GM12865 (cell line): ENCODE results near the gene TTYH1.

Experiments used
- DNase-seq: peaks from one replicate; pipeline ENCODE4 v3.0.0; 2010; ENCODE audit warnings: low read depth
- H3K4me3 ChIP-seq: 2 replicates; pipeline ENCODE4 v1.5.1; 2011; ENCODE audit warnings: mild to moderate bottlenecking, low read depth, low read length, control low read depth
- TF ChIP-seq, protein P1 (sequence below): IDR thresholded peaks from 2 replicates; pipeline ENCODE4 v1.5.1; 2011; ENCODE audit warnings: low read length, control low read depth, low read depth, inconsistent platforms; ENCODE audit not compliant: insufficient read depth; ENCODE audit errors: missing control alignments

TTYH1 gene

GRCh38 chr19:54453921-54454780, 38.9 kb downstream of the TTYH1 start:
- TF ChIP-seq, protein P1, sequence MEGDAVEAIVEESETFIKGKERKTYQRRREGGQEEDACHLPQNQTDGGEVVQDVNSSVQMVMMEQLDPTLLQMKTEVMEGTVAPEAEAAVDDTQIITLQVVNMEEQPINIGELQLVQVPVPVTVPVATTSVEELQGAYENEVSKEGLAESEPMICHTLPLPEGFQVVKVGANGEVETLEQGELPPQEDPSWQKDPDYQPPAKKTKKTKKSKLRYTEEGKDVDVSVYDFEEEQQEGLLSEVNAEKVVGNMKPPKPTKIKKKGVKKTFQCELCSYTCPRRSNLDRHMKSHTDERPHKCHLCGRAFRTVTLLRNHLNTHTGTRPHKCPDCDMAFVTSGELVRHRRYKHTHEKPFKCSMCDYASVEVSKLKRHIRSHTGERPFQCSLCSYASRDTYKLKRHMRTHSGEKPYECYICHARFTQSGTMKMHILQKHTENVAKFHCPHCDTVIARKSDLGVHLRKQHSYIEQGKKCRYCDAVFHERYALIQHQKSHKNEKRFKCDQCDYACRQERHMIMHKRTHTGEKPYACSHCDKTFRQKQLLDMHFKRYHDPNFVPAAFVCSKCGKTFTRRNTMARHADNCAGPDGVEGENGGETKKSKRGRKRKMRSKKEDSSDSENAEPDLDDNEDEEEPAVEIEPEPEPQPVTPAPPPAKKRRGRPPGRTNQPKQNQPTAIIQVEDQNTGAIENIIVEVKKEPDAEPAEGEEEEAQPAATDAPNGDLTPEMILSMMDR = no peak
- H3K4me3 ChIP-seq = no peak overlapping the region
- DNase-seq = no peak

DNA sequence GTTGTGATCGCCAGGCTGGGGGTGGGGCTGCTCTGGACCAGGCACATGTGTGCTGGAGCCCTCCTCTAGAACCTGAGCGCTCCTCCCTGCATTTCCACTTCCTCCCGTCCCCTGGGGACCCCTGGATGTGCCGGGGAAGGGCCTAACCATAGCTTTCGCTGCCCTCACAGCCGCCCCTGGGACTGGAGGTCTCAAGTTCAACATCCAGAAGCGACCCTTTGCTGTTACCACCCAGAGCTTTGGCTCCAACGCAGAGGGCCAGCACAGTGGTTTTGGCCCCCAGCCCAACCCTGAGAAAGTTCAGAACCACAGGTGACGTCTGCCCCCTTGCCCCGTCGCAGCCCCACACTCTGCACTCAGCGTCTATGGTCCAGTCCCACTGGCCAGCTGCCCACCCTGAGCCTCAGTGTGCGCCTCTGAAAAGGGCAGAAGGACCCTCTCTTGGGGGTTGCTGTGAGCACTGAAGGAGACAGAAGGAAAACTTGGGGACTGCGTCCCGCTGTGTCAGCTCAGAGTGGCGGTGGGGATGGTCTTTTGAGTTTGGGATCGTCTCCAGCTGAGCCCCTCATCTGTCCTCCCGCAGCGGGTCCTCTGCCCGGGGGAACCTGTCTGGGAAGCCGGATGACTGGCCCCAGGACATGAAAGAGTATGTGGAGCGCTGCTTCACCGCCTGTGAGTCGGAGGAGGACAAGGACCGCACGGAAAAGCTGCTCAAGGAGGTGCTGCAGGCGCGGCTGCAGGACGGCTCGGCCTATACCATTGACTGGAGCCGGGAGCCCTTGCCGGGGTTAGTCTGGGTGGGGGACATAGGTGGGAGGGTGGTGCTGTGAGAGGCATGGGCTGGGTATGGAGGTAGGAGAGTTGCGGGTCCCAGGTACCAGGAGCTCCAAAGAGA, 39.8 kb downstream of the TTYH1 start:
- no peak overlapping the region for H3K4me3 ChIP-seq
- TF ChIP-seq, protein P1 = no peak
- no peak for DNase-seq

DNA sequence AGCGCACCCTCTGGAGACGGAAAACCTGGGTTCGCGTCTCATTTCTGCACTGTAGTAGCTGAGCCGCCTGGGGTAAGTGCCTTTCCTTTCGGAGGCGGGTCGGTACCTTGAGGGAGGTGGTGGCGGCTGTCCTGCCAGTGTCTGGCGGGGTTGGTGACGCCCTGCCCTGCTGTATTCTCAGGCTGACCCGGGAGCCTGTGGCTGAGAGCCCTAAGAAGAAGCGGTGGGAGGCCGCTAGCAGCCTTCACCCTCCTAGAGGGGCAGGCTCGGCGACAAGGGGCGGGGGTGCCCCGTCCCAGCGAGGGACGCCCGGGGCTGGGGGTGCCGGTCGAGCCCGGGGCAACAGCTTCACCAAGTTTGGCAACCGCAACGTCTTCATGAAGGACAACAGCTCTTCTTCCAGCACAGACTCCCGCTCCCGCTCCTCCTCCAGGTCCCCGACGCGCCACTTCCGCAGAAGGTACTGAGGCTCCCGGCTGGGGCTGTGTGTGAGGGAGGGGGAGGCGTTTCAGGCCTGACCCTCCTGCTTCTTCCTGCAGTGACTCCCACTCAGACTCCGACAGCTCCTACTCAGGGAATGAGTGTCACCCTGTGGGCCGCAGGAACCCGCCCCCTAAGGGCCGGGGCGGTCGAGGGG, 40.6 kb downstream of the TTYH1 start:
- no peak overlapping the region for H3K4me3 ChIP-seq
- TF ChIP-seq, protein P1 = no peak
- no peak for DNase-seq

DNA sequence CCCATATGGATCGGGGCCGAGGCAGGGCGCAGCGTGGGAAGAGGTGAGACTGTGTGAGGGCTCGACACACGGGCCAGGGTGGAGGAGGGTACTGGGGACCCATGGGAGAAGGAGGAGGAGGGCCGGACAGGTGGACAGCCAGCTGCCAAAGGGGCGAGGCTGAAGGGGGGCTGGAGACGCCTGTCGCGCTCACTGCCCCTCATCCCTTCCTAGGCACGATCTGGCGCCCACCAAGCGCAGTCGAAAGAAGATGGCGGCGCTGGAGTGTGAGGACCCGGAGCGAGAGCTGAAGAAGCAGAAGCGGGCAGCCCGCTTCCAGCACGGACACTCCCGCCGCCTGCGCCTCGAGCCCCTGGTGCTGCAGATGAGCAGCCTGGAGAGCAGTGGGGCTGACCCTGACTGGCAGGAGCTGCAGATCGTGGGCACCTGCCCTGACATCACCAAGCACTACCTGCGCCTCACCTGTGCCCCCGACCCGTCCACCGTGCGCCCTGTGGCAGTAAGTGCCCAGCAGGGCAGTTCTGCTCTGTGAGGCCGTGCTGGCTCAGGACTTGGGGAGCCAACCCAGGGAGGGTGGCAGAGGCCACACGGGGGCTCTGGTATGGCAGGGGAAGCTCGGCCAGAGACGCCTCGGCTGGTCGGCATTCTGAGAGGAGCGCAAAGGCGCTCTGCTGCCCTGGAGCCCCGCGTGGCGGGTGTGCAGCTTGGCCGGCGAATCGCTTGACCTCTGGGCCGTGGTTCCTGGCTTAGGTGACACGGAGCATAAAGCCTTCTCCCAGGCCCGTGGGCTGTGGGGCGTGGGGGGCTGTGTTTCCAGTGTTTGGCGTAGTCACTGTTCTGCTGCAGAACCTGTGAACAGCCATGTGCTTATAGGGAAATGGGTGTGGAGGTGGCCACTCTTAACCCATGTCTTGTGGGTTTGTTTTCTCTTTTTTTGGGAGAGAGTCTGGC, 41.4 kb downstream of the TTYH1 start:
- TF ChIP-seq, protein P1 = no peak
- no peak overlapping the region for H3K4me3 ChIP-seq
- DNase-seq = no peak

DNA sequence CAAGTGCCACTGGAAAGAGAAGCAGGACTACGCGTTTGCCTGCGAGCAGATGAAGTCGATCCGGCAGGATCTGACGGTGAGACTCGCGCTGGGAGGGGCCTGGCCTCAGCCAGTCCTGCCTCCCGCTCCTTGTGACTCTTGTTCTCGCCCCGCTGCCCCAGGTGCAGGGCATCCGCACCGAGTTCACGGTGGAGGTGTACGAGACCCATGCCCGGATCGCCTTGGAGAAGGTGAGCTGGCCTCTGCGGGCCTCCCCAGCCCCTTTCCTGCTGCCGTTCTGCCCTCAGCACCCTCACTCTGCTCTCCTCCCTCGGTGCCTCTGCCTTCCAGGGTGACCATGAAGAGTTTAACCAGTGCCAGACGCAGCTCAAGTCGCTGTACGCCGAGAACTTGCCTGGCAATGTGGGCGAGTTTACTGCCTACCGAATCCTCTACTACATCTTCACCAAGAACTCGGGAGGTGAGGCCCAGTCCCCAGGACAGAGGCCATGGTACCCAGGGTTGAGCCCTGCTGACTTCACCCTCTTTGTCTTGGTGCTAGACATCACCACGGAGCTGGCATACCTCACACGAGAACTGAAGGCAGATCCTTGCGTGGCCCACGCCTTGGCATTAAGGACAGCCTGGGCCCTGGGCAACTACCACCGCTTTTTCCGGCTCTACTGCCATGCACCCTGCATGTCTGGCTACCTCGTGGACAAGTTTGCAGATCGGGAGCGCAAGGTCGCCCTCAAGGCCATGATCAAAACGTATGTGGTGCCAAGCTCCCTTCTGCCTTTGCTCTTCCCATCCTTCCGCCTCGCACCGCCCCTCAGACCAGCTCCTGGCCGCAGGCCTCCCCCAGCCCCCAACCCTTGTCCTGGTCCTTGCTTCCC, 42.7 kb downstream of the TTYH1 start:
- TF ChIP-seq, protein P1 = no peak
- H3K4me3 ChIP-seq = no peak overlapping the region
- no peak for DNase-seq
